Measurements from ENCODE around the gene ZIC5.

The ZIC5 gene

GRCh38 chr13:99987154-99988019 lies 15.8 kb upstream of the ZIC5 start:
- DNase-seq, result no peak

GRCh38 chr13:99986741-99987140 lies 15.2 kb upstream of the ZIC5 start:
- DNase-seq, result no peak

GRCh38 chr13:99985886-99986527 lies 14.4 kb upstream of the ZIC5 start:
- DNase-seq, result no peak

- no peak for DNase-seq
Observed at GRCh38 chr13:99985241-99985874, 13.8 kb upstream of the ZIC5 start.

- no peak for DNase-seq
Observed at GRCh38 chr13:99984461-99985240, 13.1 kb upstream of the ZIC5 start.

- no peak for DNase-seq
Observed at GRCh38 chr13:99983499-99984401, 12.2 kb upstream of the ZIC5 start.

GRCh38 chr13:99982731-99983498 lies 11.3 kb upstream of the ZIC5 start:
- no peak for DNase-seq

- no peak for DNase-seq
Observed at GRCh38 chr13:99982036-99982730, 10.6 kb upstream of the ZIC5 start.

- no peak for DNase-seq
Observed at GRCh38 chr13:99981735-99982035, 10.1 kb upstream of the ZIC5 start, which contains the start of gene ZIC2. ZIC2 (plus strand) TSS chr13:99981784; CDS start chr13:99982065, 281 bp downstream.

GRCh38 chr13:99980824-99981734 lies 9.5 kb upstream of the ZIC5 start:
- no peak for DNase-seq

- DNase-seq, result peak; percentile 41
Observed at GRCh38 chr13:99980201-99980823, 8.7 kb upstream of the ZIC5 start.

- no peak for DNase-seq
Observed at GRCh38 chr13:99979453-99980200, 8.1 kb upstream of the ZIC5 start.

GRCh38 chr13:99978799-99979452 lies 7.4 kb upstream of the ZIC5 start:
- DNase-seq, result no peak

GRCh38 chr13:99977912-99978798 lies 6.6 kb upstream of the ZIC5 start:
- DNase-seq, result no peak

GRCh38 chr13:99977334-99977911 lies 5.9 kb upstream of the ZIC5 start:
- no peak for DNase-seq

GRCh38 chr13:99976575-99976974 lies 5.0 kb upstream of the ZIC5 start:
- DNase-seq, result no peak
